ENCODE data around the gene KHNYN.

The KHNYN gene

DNA sequence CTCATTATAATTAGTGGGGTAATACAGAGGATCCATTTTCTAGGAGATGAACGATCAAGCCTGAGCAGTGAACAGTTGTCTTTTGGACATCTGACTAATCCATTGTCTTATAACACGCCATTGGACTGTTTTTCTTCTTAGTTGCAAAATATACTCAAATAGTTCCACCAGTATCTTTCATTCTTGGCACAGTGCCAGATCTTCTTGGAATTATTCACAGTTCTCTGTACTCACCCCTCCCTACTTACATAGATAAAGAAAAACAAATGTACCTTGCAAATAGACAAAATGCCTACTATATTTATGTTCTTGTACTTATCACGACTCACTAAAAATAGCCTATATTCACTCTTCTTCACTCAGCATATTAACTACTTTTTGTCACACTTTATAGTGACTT lies 4.0 kb upstream of the KHNYN start:
- Histone ChIP-seq H2BK5ac (ENCODE audit: low read length) (no peak overlapping the region), H2AK5ac (ENCODE audit: low read depth, low read length) (no peak overlapping the region), H3K18ac (ENCODE audit: low read length) (no peak overlapping the region), H3K4me2 (ENCODE audit: insufficient read depth, low read length, poor library complexity, severe bottlenecking) (no peak overlapping the region), H3K4ac (ENCODE audit: low read length) (no peak overlapping the region), H2BK120ac (ENCODE audit: low read depth, low read length) (no peak overlapping the region), H3K27ac (replicated peaks; ENCODE audit: low read length) (no peak overlapping the region), H3K27me3 (ENCODE audit: control insufficient read depth in 3 of 3, insufficient read depth in 3 of 3, low read depth in 1 of 3, low read length in 3 of 3) (peaks cover 0 to 50% (median 3%) of the 10 kb centered on the region in 3 experiments), H2BK12ac (ENCODE audit: low read length) (no peak overlapping the region), H2AFZ (ENCODE audit: low read length) (no peak overlapping the region), H3K4me3 (ENCODE audit: low read length in 2 of 2) (no peak overlapping the region), H4K91ac (ENCODE audit: low read depth, low read length, poor library complexity) (no peak overlapping the region), H3K23ac (ENCODE audit: low read depth, low read length, poor library complexity) (no peak overlapping the region), H2BK15ac (ENCODE audit: low read length) (no peak overlapping the region), H3K9ac (ENCODE audit: low read depth, low read length, poor library complexity) (no peak overlapping the region), H3K9me3 (replicated peaks in 1 of 2; ENCODE audit: control insufficient read depth in 2 of 2, insufficient read depth in 1 of 2, low read depth in 1 of 2, low read length in 2 of 2) (no peaks in the 10 kb centered on the region), H3K79me1 (ENCODE audit: low read depth, low read length) (peaks cover 4% of the 10 kb centered on the region), H3K14ac (ENCODE audit: low read length) (no peak overlapping the region), H3K4me1 (ENCODE audit: control insufficient read depth in 2 of 2, insufficient read depth in 1 of 2, low read depth in 1 of 2, low read length in 2 of 2) (peaks cover 4 to 7% of the 10 kb centered on the region in 2 donors), H3K36me3 (replicated peaks in 1 of 2; ENCODE audit: control insufficient read depth in 2 of 2, insufficient read depth in 2 of 2, low read length in 2 of 2) (no peaks in the 10 kb centered on the region), H4K8ac (ENCODE audit: low read depth, low read length) (no peak overlapping the region)
- no peak for DNase-seq (ENCODE audit: low spot score)
- WGBS, 2 donors (ENCODE audit: extremely low coverage in 2 of 2, insufficient read length in 2 of 2, insufficient replicate concordance in 1 of 2), result no CpG with 5 or more reads among the region's 3 CpGs

DNA sequence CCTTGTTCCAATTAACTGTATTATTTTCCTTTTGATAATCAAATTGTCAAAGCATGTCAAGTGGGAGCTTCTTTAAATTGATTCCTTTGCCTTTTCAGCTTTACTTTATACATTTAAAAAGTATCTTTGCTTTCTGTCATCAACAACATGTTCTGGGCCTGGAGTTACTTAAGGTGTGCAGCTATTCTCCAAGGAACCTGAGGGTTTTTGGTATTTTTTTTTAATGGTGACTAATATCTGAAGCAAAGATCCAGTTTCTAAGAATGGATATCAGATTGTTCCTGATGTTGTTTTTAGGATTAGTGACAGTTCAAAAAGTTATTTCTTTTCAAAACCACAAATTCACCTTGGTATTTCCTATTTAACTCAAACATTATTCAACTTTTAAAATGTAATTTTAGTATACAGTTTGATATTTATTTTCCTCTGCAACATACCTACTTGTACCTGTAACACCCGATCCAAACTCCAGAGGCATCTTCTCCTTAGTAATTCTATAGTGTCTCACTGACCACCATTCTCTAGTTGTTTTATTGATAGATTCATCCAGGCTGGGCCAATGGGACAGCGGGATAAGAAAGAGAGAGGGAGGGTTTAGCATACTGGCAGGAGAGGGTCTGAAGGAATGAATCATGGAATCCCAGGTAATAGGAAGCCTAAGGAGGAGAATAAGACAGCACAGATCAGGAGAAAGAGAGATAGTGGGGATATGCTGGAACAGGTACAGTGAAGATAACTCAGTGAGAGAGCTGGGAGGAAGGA lies 3.4 kb upstream of the KHNYN start:
- Histone ChIP-seq H4K91ac (ENCODE audit: low read depth, low read length, poor library complexity) (no peak overlapping the region), H3K27ac (replicated peaks; ENCODE audit: low read length) (no peak overlapping the region), H2BK5ac (ENCODE audit: low read length) (no peak overlapping the region), H3K23ac (ENCODE audit: low read depth, low read length, poor library complexity) (no peak overlapping the region), H2BK120ac (ENCODE audit: low read depth, low read length) (no peak overlapping the region), H3K4me3 (ENCODE audit: low read length in 2 of 2) (no peak overlapping the region), H2BK15ac (ENCODE audit: low read length) (no peak overlapping the region), H3K4me2 (ENCODE audit: insufficient read depth, low read length, poor library complexity, severe bottlenecking) (no peak overlapping the region), H2AK5ac (ENCODE audit: low read depth, low read length) (peak overlapping the region; percentile 11), H3K9me3 (replicated peaks in 1 of 2; ENCODE audit: control insufficient read depth in 2 of 2, insufficient read depth in 1 of 2, low read depth in 1 of 2, low read length in 2 of 2) (no peaks in the 10 kb centered on the region), H2BK12ac (ENCODE audit: low read length) (no peak overlapping the region), H3K27me3 (ENCODE audit: control insufficient read depth in 3 of 3, insufficient read depth in 3 of 3, low read depth in 1 of 3, low read length in 3 of 3) (peaks cover 0 to 44% (median 3%) of the 10 kb centered on the region in 3 experiments), H4K8ac (ENCODE audit: low read depth, low read length) (no peak overlapping the region), H3K14ac (ENCODE audit: low read length) (no peak overlapping the region), H3K4me1 (ENCODE audit: control insufficient read depth in 2 of 2, insufficient read depth in 1 of 2, low read depth in 1 of 2, low read length in 2 of 2) (peaks cover 7 to 9% of the 10 kb centered on the region in 2 donors), H3K79me1 (ENCODE audit: low read depth, low read length) (peaks cover 6% of the 10 kb centered on the region), H2AFZ (ENCODE audit: low read length) (no peak overlapping the region), H3K4ac (ENCODE audit: low read length) (no peak overlapping the region), H3K36me3 (replicated peaks in 1 of 2; ENCODE audit: control insufficient read depth in 2 of 2, insufficient read depth in 2 of 2, low read length in 2 of 2) (peaks cover 0 to 2% of the 10 kb centered on the region in 2 donors), H3K18ac (ENCODE audit: low read length) (no peak overlapping the region), H3K9ac (ENCODE audit: low read depth, low read length, poor library complexity) (no peak overlapping the region)
- no peak for DNase-seq (ENCODE audit: low spot score)
- no CpG with 5 or more reads among the region's 2 CpGs for WGBS, 2 donors (ENCODE audit: extremely low coverage in 2 of 2, insufficient read length in 2 of 2, insufficient replicate concordance in 1 of 2)

DNA sequence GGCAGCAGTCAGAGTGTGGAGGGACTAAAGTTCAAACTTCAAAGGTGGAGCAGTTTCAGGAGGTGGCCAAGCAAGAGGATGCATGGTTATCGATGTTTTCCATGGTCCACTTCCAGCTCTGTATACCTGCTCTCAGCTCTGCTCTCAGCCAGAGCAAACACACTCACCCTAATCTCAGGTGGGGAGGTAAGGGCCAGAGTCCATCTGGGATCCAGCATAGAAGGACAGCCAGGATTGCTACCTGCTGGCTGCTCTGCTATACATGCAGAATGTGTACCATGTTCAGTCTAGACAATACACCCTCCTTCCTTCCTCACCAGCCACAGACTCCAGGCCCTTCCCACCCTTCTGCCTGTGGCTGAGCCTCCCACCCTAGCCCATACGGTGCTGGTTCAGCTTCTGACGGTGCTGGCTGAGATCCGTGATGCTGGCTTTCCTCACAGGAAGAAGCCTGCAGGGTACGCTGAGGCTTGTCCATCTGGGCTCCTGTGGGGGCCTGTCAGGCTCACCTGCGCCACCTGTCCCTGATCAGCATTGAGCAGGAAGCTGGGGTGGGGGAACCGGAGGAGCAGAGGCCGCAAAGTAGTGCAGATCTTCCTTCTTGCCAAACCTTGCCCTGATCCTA lies 2.7 kb upstream of the KHNYN start:
- Histone ChIP-seq H3K9ac (ENCODE audit: low read depth, low read length, poor library complexity) (no peak overlapping the region), H4K91ac (ENCODE audit: low read depth, low read length, poor library complexity) (no peak overlapping the region), H3K27ac (replicated peaks; ENCODE audit: low read length) (no peak overlapping the region), H3K4me2 (ENCODE audit: insufficient read depth, low read length, poor library complexity, severe bottlenecking) (no peak overlapping the region), H4K8ac (ENCODE audit: low read depth, low read length) (no peak overlapping the region), H3K14ac (ENCODE audit: low read length) (peak overlapping the region; percentile 4), H3K4me3 (ENCODE audit: low read length in 2 of 2) (no peak overlapping the region), H3K23ac (ENCODE audit: low read depth, low read length, poor library complexity) (no peak overlapping the region), H2BK15ac (ENCODE audit: low read length) (peak overlapping the region; percentile 82), H3K18ac (ENCODE audit: low read length) (no peak overlapping the region), H3K9me3 (replicated peaks in 1 of 2; ENCODE audit: control insufficient read depth in 2 of 2, insufficient read depth in 1 of 2, low read depth in 1 of 2, low read length in 2 of 2) (no peaks in the 10 kb centered on the region), H2AFZ (ENCODE audit: low read length) (no peak overlapping the region), H3K36me3 (replicated peaks in 1 of 2; ENCODE audit: control insufficient read depth in 2 of 2, insufficient read depth in 2 of 2, low read length in 2 of 2) (peaks cover 2 to 7% of the 10 kb centered on the region in 2 donors), H2BK12ac (ENCODE audit: low read length) (no peak overlapping the region), H3K4ac (ENCODE audit: low read length) (no peak overlapping the region), H3K27me3 (ENCODE audit: control insufficient read depth in 3 of 3, insufficient read depth in 3 of 3, low read depth in 1 of 3, low read length in 3 of 3) (peaks cover 0 to 44% (median 3%) of the 10 kb centered on the region in 3 experiments), H2BK5ac (ENCODE audit: low read length) (no peak overlapping the region), H3K79me1 (ENCODE audit: low read depth, low read length) (peaks cover 6% of the 10 kb centered on the region), H2AK5ac (ENCODE audit: low read depth, low read length) (peak overlapping the region; percentile 11), H2BK120ac (ENCODE audit: low read depth, low read length) (no peak overlapping the region), H3K4me1 (ENCODE audit: control insufficient read depth in 2 of 2, insufficient read depth in 1 of 2, low read depth in 1 of 2, low read length in 2 of 2) (peaks cover 9% of the 10 kb centered on the region in 2 donors)
- DNase-seq (ENCODE audit: low spot score), result no peak
- WGBS, 2 donors (ENCODE audit: extremely low coverage in 2 of 2, insufficient read length in 2 of 2, insufficient replicate concordance in 1 of 2), result no CpG with 5 or more reads among the region's 8 CpGs
